Mesothelial cell of epicardium (in vitro differentiated cells): ENCODE measurements around the gene COX6B2. TPM values are rescaled to one million over a fixed set of nuclear protein-coding genes. Genes with fewer than 3 reads are reported as not detected.
A peak's percentile ranks its signal among the peaks of the same experiment; 100 is the strongest.

Experiments used
- DNase-seq, 2 experiments: peaks; one replicate each; pipeline ENCODE4 v3.0.0; 2021; ENCODE audit warnings: low spot score in 2 of 2; ENCODE audit not compliant: unreplicated experiment in 2 of 2
- H3K27ac Mint-ChIP-seq: 2 replicates; pipeline ENCODE4 v1.8.0; 2021; ENCODE audit warnings: mixed read lengths
- H3K27me3 Mint-ChIP-seq: 2 replicates; pipeline ENCODE4 v1.8.0; 2021; ENCODE audit warnings: low read depth, mixed read lengths
- H3K36me3 Mint-ChIP-seq: 2 replicates; pipeline ENCODE4 v1.8.0; 2021; ENCODE audit warnings: mixed read lengths
- H3K4me1 Mint-ChIP-seq: 2 replicates; pipeline ENCODE4 v1.8.0; 2021; ENCODE audit warnings: mixed read lengths
- H3K4me3 Mint-ChIP-seq: 2 replicates; pipeline ENCODE4 v1.8.0; 2021; ENCODE audit warnings: mild to moderate bottlenecking, moderate library complexity, mixed read lengths
- H3K9me3 Mint-ChIP-seq: 2 replicates; pipeline ENCODE4 v1.8.0; 2021; ENCODE audit warnings: mixed read lengths
- total RNA-seq: library from RNA; stranded (reverse); gene quantifications from 3 replicates; pipeline ENCODE4 v1.2.1, GENCODE V29; 2021
- TF ChIP-seq, protein P1 (sequence below): fragments of 200-600 bp; sonication (generic); IDR thresholded peaks from one replicate; pipeline ENCODE4 v1.5.0; 2021; ENCODE audit warnings: antibody characterized with exemption; ENCODE audit not compliant: unreplicated experiment

COX6B2 gene
- total RNA-seq, 1 donor from 2014 or later, result 11.5 TPM

GRCh38 chr19:55353356-55353802 is 1.1 kb downstream of the COX6B2 start:
- Mint-ChIP-seq H3K27ac (no peak overlapping the region), H3K27me3 (peaks cover 65% of the 10 kb centered on the region), H3K36me3 (no peaks in the 10 kb centered on the region), H3K4me1 (peaks cover 24% of the 10 kb centered on the region), H3K4me3 (peak overlapping the region; percentile 65), H3K9me3 (no peaks in the 10 kb centered on the region)
- TF ChIP-seq, protein P1, sequence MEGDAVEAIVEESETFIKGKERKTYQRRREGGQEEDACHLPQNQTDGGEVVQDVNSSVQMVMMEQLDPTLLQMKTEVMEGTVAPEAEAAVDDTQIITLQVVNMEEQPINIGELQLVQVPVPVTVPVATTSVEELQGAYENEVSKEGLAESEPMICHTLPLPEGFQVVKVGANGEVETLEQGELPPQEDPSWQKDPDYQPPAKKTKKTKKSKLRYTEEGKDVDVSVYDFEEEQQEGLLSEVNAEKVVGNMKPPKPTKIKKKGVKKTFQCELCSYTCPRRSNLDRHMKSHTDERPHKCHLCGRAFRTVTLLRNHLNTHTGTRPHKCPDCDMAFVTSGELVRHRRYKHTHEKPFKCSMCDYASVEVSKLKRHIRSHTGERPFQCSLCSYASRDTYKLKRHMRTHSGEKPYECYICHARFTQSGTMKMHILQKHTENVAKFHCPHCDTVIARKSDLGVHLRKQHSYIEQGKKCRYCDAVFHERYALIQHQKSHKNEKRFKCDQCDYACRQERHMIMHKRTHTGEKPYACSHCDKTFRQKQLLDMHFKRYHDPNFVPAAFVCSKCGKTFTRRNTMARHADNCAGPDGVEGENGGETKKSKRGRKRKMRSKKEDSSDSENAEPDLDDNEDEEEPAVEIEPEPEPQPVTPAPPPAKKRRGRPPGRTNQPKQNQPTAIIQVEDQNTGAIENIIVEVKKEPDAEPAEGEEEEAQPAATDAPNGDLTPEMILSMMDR, result no peak
- no peak for DNase-seq

DNA sequence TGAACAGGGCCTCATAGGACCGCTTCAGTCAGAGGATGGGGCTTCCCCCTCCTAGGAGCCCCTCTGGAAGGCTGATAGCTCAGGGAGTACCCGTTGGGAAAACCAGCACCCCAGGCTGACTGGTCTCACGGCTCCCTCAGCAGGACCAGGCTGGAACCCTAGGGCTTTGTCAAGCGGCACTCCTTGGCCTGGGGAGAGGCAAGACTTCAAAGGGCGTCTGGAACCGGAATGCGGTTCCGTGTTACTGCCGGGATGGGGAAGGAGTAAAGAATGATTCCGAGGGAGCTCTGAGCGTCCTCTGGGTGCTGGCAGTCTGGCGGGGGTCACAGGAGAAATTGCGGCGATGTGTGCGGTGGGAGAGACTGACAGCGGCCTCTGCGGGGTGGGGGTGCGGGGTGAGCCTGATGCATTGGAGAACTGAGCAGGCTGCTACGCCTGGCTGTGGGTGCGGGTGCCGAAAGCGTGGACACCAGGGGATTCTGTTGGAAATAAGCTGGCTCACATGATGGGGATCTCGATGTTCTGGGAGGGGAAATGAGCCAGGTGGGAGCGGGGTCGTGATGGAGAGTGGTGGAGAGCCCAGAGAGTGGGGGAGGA is 1.9 kb downstream of the COX6B2 start:
- Mint-ChIP-seq H3K9me3 (no peaks in the 10 kb centered on the region), H3K27me3 (peaks cover 60% of the 10 kb centered on the region), H3K36me3 (no peaks in the 10 kb centered on the region), H3K4me3 (peak overlapping the region; percentile 65), H3K27ac (no peak overlapping the region), H3K4me1 (peaks cover 31% of the 10 kb centered on the region)
- TF ChIP-seq, protein P1, result no peak
- DNase-seq, result no peak

GRCh38 chr19:55352040-55352439 is 2.5 kb downstream of the COX6B2 start:
- Mint-ChIP-seq H3K27ac (no peak overlapping the region), H3K9me3 (no peaks in the 10 kb centered on the region), H3K27me3 (peaks cover 55% of the 10 kb centered on the region), H3K4me1 (peaks cover 31% of the 10 kb centered on the region), H3K4me3 (no peak overlapping the region), H3K36me3 (no peaks in the 10 kb centered on the region)
- DNase-seq, result no peak
- TF ChIP-seq, protein P1, result no peak

DNA sequence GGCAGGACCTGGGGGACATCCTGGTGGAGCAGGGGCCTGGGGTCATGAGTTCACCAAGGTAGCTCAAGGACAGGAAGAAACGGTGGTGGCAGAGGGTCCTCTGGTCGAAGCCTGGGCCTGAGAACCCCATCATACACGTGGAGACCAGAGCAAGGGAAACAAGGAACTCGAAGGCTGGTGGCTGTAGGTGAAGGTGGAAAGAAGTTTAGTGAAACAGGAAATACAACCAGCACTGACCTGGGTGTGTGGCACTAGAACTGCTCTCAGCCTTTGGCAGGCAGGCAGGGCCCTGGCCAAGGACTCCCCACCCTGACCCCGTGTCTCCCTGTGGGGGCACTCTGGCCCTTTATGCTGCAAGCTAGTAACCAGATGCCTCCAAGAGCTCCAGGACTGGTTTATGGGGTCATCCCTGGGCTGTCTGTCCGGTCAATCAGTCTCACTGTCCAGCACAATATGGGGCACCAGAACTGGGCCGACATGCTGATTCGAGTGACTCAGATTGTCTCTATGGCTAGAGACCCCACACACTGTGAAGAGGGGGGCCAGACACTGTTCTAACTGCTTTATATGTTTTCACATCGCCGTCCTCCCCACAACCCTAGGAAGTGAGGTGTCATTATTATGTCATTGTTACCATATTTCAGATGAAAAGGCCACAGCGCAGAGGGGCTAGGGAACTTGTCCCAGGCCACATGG is 3.8 kb downstream of the COX6B2 start:
- Mint-ChIP-seq H3K36me3 (no peaks in the 10 kb centered on the region), H3K27ac (no peak overlapping the region), H3K9me3 (no peaks in the 10 kb centered on the region), H3K4me3 (no peak overlapping the region), H3K27me3 (peaks cover 42% of the 10 kb centered on the region), H3K4me1 (peaks cover 31% of the 10 kb centered on the region)
- no peak for DNase-seq
- TF ChIP-seq, protein P1, result no peak

DNA sequence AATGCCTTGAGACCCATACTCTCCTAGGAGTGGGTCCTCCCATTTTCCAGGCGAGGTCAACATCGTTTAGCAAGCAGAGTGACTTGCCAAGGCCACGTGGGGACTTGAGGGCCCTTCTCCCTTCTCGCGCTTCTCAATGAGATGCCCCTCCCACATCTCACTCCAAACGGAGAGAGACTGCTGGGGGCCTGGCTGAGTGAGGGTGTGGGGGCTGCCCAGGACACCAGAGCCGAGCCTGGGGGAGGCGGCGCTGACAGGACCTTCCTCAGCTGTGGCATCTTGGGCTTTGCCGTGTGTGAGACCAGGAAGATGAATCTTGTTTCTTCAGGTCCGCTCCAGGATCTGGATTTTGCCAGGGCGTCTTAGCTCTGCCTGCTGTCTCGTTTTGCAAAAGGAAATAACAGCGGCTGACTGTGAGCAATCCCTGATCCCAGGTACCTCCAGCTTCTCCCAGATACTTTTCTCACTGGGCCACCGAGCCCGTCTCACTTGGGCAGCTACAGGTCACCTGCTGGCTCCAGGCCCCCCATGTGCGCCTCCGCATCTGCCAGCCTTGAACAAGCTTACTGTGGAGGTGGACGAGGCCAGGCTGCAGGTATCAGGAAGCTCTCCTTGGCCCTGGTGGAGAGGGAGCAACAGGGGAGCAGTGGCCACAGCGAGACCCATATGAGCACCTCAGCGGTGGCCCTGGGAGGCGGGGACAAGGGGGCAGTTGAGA is 6.0 kb downstream of the COX6B2 start:
- no peaks in the 10 kb centered on the region for H3K9me3 Mint-ChIP-seq

More for the DNA sequence above, 6.0 kb downstream of the COX6B2 start:
- peaks cover 10% of the 10 kb centered on the region for H3K36me3 Mint-ChIP-seq
- TF ChIP-seq, protein P1, result no peak
- peak overlapping the region; percentile 36 for H3K27ac Mint-ChIP-seq
- H3K4me3 Mint-ChIP-seq, result no peak overlapping the region
- H3K4me1 Mint-ChIP-seq, result peaks cover 34% of the 10 kb centered on the region
- H3K27me3 Mint-ChIP-seq, result peaks cover 27% of the 10 kb centered on the region
- no peak for DNase-seq
